ENCODE data around the gene FGFR4. TPM values are rescaled to one million over a fixed set of nuclear protein-coding genes. Genes with fewer than 3 reads are reported as not detected.
A peak's percentile ranks its signal among the peaks of the same experiment; 100 is the strongest.

The FGFR4 gene
- polyA plus RNA-seq (2012; rRNA removed), result 4.4 and 5.6 TPM in 2 replicates
- polyA plus RNA-seq (2012; cell fraction: cytosol; rRNA removed), result 1.8 and 2.8 TPM in 2 replicates
- 10.5 and 11.3 TPM in 2 replicates for polyA plus RNA-seq (2012; cell fraction: nucleus; rRNA removed)

GRCh38 chr5:177086654-177087397 is at the start of gene FGFR4:
TSS of gene FGFR4 (plus strand) at chr5:177086915. CDS start at chr5:177089603, 2,688 bp downstream.
- TF ChIP-seq RXRA (IDR thresholded peaks at IDR 0.05; ENCODE audit: borderline replicate concordance, low read depth) (no peak), CTCF (IDR thresholded peaks at IDR 0.05) (peak; percentile 58), SMC3 (IDR thresholded peaks at IDR 0.05; ENCODE audit: low read depth, low read length) (peak; percentile 25; the same call in 1 of the 2 replicates), MXI1 (IDR thresholded peaks at IDR 0.05; ENCODE audit: low read depth, low read length) (no peak), ELF1 (IDR thresholded peaks at IDR 0.05) (no peak), EZH2phosphoT487 (IDR thresholded peaks at IDR 0.05; ENCODE audit: borderline replicate concordance, low read depth) (no peak), JUND (IDR thresholded peaks at IDR 0.05) (no peak), YY1 (IDR thresholded peaks at IDR 0.05; ENCODE audit: low read depth) (no peak), RCOR1 (IDR thresholded peaks at IDR 0.05; ENCODE audit: low read length) (no peak), ZBTB33 (IDR thresholded peaks at IDR 0.05; ENCODE audit: borderline replicate concordance, low read depth) (no peak), TEAD4 (IDR thresholded peaks at IDR 0.05; ENCODE audit: borderline replicate concordance, insufficient read depth) (no peak), GATA2 (CRISPR knock-in tag; IDR thresholded peaks at IDR 0.05) (no peak), FOXJ3 (CRISPR knock-in tag; IDR thresholded peaks at IDR 0.05) (no peak)
- TF ChIP-seq, protein P1, sequence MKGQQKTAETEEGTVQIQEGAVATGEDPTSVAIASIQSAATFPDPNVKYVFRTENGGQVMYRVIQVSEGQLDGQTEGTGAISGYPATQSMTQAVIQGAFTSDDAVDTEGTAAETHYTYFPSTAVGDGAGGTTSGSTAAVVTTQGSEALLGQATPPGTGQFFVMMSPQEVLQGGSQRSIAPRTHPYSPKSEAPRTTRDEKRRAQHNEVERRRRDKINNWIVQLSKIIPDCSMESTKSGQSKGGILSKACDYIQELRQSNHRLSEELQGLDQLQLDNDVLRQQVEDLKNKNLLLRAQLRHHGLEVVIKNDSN (IDR thresholded peaks at IDR 0.05; ENCODE audit: borderline replicate concordance, low read depth), result no peak
- Histone ChIP-seq H3K27ac (ENCODE audit: low read depth in 2 of 2, low read length in 1 of 2) (no peak within 1 kb of the TSS), H3K4me2 (peak within 1 kb of the TSS; percentile 62), H3K36me3 (replicated peaks in 1 of 2; ENCODE audit: control insufficient read depth in 1 of 2, insufficient read depth in 2 of 2, low read length in 1 of 2) (no peaks in the 10 kb centered on the region), H3K9ac (no peak within 1 kb of the TSS), H3K9me2 (no peaks in the 10 kb centered on the region), H3K9me3 (no peaks in the 10 kb centered on the region), H3K27me3 (ENCODE audit: insufficient read depth) (no peaks in the 10 kb centered on the region), H4K20me1 (ENCODE audit: insufficient read depth) (no peaks in the 10 kb centered on the region), H2AFZ (ENCODE audit: low read depth) (peak within 1 kb of the TSS; percentile 92; the same call in 1 of the 2 replicates), H3K4me1 (ENCODE audit: control insufficient read depth in 1 of 2, insufficient read depth in 2 of 2, low read depth in 1 of 2, low read length in 1 of 2) (peaks cover 0 to 9% of the 10 kb centered on the region in 2 experiments; a peak in 1 of 4 replicates), H3F3A (replicated peaks; ENCODE audit: insufficient read depth) (peaks cover 9% of the 10 kb centered on the region), H3K79me2 (ENCODE audit: insufficient read depth) (no peaks in the 10 kb centered on the region), H3K4me3 (ENCODE audit: low read depth in 2 of 2, low read length in 1 of 2) (peak within 1 kb of the TSS; percentile 39 to 47; a peak in 3 of 4 replicates)
- POLR2A ChIA-PET, result interaction anchor here (1.2 to 1.3 kb wide), 2 partner anchors 8 to 12 kb away, joined by 3 to 5 read pairs; no protein-coding TSS in a partner anchor
- CTCF ChIA-PET, result interaction anchor here (0.6 to 9.0 kb wide), 12 partner anchors 9 to 426 kb away, joined by 3 to 87 read pairs (median 4); no protein-coding TSS in a partner anchor
- 6% methylated on average over 22 of the region's 68 CpGs for WGBS (ENCODE audit: low lambda C conversion rate)
- peak; percentile 99 for DNase-seq
